Progenitor cell of endocrine pancreas (in vitro differentiated cells): ENCODE data around the gene GPS2. TPM values are rescaled to one million over a fixed set of nuclear protein-coding genes. Genes with fewer than 3 reads are reported as not detected.

Experiments
- DNase-seq: peaks from one replicate; pipeline ENCODE4 v3.0.0; 2021; ENCODE audit warnings: low spot score; ENCODE audit not compliant: unreplicated experiment
- H3K27ac Mint-ChIP-seq: 2 replicates; pipeline ENCODE4 v1.8.0; 2021; ENCODE audit warnings: mild to moderate bottlenecking, moderate library complexity, mixed read lengths
- H3K27me3 Mint-ChIP-seq: 2 replicates; pipeline ENCODE4 v1.8.0; 2021; ENCODE audit warnings: mixed read lengths
- H3K36me3 Mint-ChIP-seq: 2 replicates; pipeline ENCODE4 v1.8.0; 2022; ENCODE audit warnings: mixed read lengths; ENCODE audit not compliant: insufficient read depth
- H3K4me1 Mint-ChIP-seq: 2 replicates; pipeline ENCODE4 v1.8.0; 2021; ENCODE audit warnings: low read depth, mixed read lengths
- H3K4me3 Mint-ChIP-seq: 2 replicates; pipeline ENCODE4 v1.8.0; 2021; ENCODE audit warnings: low read depth, mild to moderate bottlenecking, moderate library complexity, mixed read lengths
- H3K9me3 Mint-ChIP-seq: 2 replicates; pipeline ENCODE4 v1.8.0; 2021; ENCODE audit warnings: low read depth, mixed read lengths
- total RNA-seq: library from RNA; stranded (reverse); gene quantifications from 2 replicates; pipeline ENCODE4 v1.2.1, GENCODE V29; 2021
- TF ChIP-seq, protein P1 (sequence below): fragments of 200-600 bp; sonication (generic); IDR thresholded peaks from one replicate; pipeline ENCODE4 v1.5.0; 2021; ENCODE audit warnings: antibody characterized with exemption, mild to moderate bottlenecking; ENCODE audit not compliant: unreplicated experiment

The GPS2 gene
- total RNA-seq, 1 donor from 2014 or later: 77.1 TPM

- Mint-ChIP-seq H3K36me3 (no peaks in the 10 kb centered on the region), H3K4me3 (no peak overlapping the region), H3K27me3 (peaks cover 4% of the 10 kb centered on the region), H3K27ac (peak overlapping the region; percentile 42), H3K4me1 (peaks cover 17% of the 10 kb centered on the region), H3K9me3 (no peaks in the 10 kb centered on the region)
- TF ChIP-seq, protein P1, sequence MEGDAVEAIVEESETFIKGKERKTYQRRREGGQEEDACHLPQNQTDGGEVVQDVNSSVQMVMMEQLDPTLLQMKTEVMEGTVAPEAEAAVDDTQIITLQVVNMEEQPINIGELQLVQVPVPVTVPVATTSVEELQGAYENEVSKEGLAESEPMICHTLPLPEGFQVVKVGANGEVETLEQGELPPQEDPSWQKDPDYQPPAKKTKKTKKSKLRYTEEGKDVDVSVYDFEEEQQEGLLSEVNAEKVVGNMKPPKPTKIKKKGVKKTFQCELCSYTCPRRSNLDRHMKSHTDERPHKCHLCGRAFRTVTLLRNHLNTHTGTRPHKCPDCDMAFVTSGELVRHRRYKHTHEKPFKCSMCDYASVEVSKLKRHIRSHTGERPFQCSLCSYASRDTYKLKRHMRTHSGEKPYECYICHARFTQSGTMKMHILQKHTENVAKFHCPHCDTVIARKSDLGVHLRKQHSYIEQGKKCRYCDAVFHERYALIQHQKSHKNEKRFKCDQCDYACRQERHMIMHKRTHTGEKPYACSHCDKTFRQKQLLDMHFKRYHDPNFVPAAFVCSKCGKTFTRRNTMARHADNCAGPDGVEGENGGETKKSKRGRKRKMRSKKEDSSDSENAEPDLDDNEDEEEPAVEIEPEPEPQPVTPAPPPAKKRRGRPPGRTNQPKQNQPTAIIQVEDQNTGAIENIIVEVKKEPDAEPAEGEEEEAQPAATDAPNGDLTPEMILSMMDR: no peak
- DNase-seq: no peak
Observed at GRCh38 chr17:7266784-7267183, 48.4 kb downstream of the GPS2 start.

GRCh38 chr17:7263801-7264078 is 51.4 kb downstream of the GPS2 start:
- TF ChIP-seq, protein P1: no peak
- no peaks in the 10 kb centered on the region for H3K9me3 Mint-ChIP-seq
- H3K27ac Mint-ChIP-seq: peak overlapping the region; percentile 99
- peaks cover 33% of the 10 kb centered on the region for H3K4me1 Mint-ChIP-seq
- peaks cover 4% of the 10 kb centered on the region for H3K36me3 Mint-ChIP-seq
- H3K27me3 Mint-ChIP-seq: no peaks in the 10 kb centered on the region
- H3K4me3 Mint-ChIP-seq: peak overlapping the region; percentile 99
- no peak for DNase-seq

- peaks cover 4% of the 10 kb centered on the region for H3K36me3 Mint-ChIP-seq
- no peaks in the 10 kb centered on the region for H3K27me3 Mint-ChIP-seq
Observed at GRCh38 chr17:7262935-7263800, 52.0 kb downstream of the GPS2 start.

More at GRCh38 chr17:7262935-7263800, 52.0 kb downstream of the GPS2 start:
- TF ChIP-seq, protein P1: no peak
- peak; percentile 54 for DNase-seq
- Mint-ChIP-seq H3K4me1 (peaks cover 36% of the 10 kb centered on the region), H3K4me3 (peak overlapping the region; percentile 99), H3K27ac (peak overlapping the region; percentile 99), H3K9me3 (no peaks in the 10 kb centered on the region)

Other genes with a start within 250 kb of the GPS2 start
- gene CLEC10A, start 235.1 kb downstream of the GPS2 start, total RNA-seq: not detected in 2 replicates
- gene ASGR2, start 200.5 kb downstream of the GPS2 start, total RNA-seq: 2.7 and 3.0 TPM in 2 replicates
- 10.6 and 11.1 TPM in 2 replicates for gene ASGR1, start 136.0 kb downstream of the GPS2 start, total RNA-seq
- 46.3 and 48.6 TPM in 2 replicates for gene DLG4, start 95.5 kb downstream of the GPS2 start, total RNA-seq
- gene ACADVL, start 95.4 kb downstream of the GPS2 start, total RNA-seq: 653 and 693 TPM in 2 replicates
- 104 TPM in 2 replicates for gene DVL2, start 80.8 kb downstream of the GPS2 start, total RNA-seq
- gene PHF23, start 75.9 kb downstream of the GPS2 start, total RNA-seq: 66.9 and 73.7 TPM in 2 replicates
- gene GABARAP, start 72.9 kb downstream of the GPS2 start, total RNA-seq: 447 and 466 TPM in 2 replicates
- gene CTDNEP1, start 63.6 kb downstream of the GPS2 start, total RNA-seq: 134 and 137 TPM in 2 replicates
- 42.3 and 45.0 TPM in 2 replicates for gene ELP5, start 63.1 kb downstream of the GPS2 start, total RNA-seq
- gene CLDN7, start 52.9 kb downstream of the GPS2 start, total RNA-seq: 137 and 147 TPM in 2 replicates
- 1.5 and 2.0 TPM in 2 replicates for gene SLC2A4, start 33.6 kb downstream of the GPS2 start, total RNA-seq
- gene YBX2, start 20.7 kb downstream of the GPS2 start, total RNA-seq: 2.7 and 4.3 TPM in 2 replicates
- 323 and 338 TPM in 2 replicates for gene EIF5A, start 7.7 kb downstream of the GPS2 start, total RNA-seq
- 75.2 TPM in 2 replicates for gene NEURL4, start 14.0 kb upstream of the GPS2 start, total RNA-seq
- gene ACAP1, start 21.2 kb upstream of the GPS2 start, total RNA-seq: 1.0 TPM in 1 of 2 replicates, not detected in the other
- gene KCTD11, start 36.8 kb upstream of the GPS2 start, total RNA-seq: 11.3 and 12.4 TPM in 2 replicates
- gene TMEM95, start 39.8 kb upstream of the GPS2 start, total RNA-seq: not detected in 2 replicates
- gene TNK1, start 65.7 kb upstream of the GPS2 start, total RNA-seq: 9.1 and 13.4 TPM in 2 replicates
- gene PLSCR3, start 79.2 kb upstream of the GPS2 start, total RNA-seq: 35.5 and 37.9 TPM in 2 replicates
- 89.2 and 102 TPM in 2 replicates for gene TMEM256, start 88.7 kb upstream of the GPS2 start, total RNA-seq
- gene NLGN2, start 92.5 kb upstream of the GPS2 start, total RNA-seq: 30.3 and 34.4 TPM in 2 replicates
- gene SPEM1, start 105.0 kb upstream of the GPS2 start, total RNA-seq: not detected in 2 replicates
- not detected in 2 replicates for gene SPEM2, start 110.3 kb upstream of the GPS2 start, total RNA-seq
- gene SPEM3, start 113.5 kb upstream of the GPS2 start, total RNA-seq: not detected in 2 replicates
- gene TMEM102, start 120.1 kb upstream of the GPS2 start, total RNA-seq: 8.1 and 10.0 TPM in 2 replicates
- gene FGF11, start 124.2 kb upstream of the GPS2 start, total RNA-seq: 4.5 and 5.1 TPM in 2 replicates
- 17.2 and 19.1 TPM in 2 replicates for gene CHRNB1, start 129.7 kb upstream of the GPS2 start, total RNA-seq
- gene ZBTB4, start 164.3 kb upstream of the GPS2 start, total RNA-seq: 26.8 and 28.4 TPM in 2 replicates
- not detected in 2 replicates for gene SLC35G6, start 166.1 kb upstream of the GPS2 start, total RNA-seq
- 195 and 210 TPM in 2 replicates for gene POLR2A, start 169.0 kb upstream of the GPS2 start, total RNA-seq
- gene TNFSF12, start 233.7 kb upstream of the GPS2 start, total RNA-seq: 9.4 and 10.7 TPM in 2 replicates
- 4.1 and 4.7 TPM in 2 replicates for gene TNFSF13, start 243.4 kb upstream of the GPS2 start, total RNA-seq
- 58.2 and 62.5 TPM in 2 replicates for gene SENP3, start 246.6 kb upstream of the GPS2 start, total RNA-seq